Measurements from ENCODE around the gene CCR6.

DNA sequence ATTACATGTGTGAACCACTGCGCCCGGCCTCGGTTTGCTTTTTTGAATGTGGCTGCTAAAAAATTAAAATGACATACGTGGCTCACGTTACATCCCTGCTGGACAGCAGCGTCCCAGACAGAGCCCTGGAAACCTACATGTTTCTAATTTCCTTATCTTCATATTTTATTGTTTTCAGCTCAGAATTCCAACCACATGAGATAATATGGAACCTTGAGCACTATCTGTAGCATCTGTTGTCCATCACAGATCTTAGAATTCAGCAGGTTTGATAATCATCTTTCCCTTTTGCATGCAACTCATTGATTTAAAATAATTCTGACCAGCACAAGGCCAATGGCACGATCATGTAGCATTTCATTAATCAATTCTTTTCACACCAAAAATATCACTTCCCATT lies 25.9 kb upstream of the CCR6 start:
- TF ChIP-seq CTCF (IDR thresholded peaks at IDR 0.05; ENCODE audit: low read depth, low read length) (no peak), EZH2phosphoT487 (IDR thresholded peaks at IDR 0.05; ENCODE audit: low read depth) (no peak)
